MCF 10A (cell line): ENCODE data around the gene MGMT. TPM values are rescaled to one million over a fixed set of nuclear protein-coding genes. Genes with fewer than 3 reads are reported as not detected.

Experiments
- BruUV-seq: library from RNA; stranded (reverse); fragments of 400-500 nt; replicated peaks from 2 replicates; lab custom pipeline; 2021; lab: Mats Ljungman, UMichigan
- CTCF ChIA-PET: fragments of 300-600 bp; sonication (Branson Sonifier 250); formaldehyde crosslinking; extraction: SDS; loops from one replicate; lab custom pipeline; 2021; ENCODE audit warnings: antibody characterized with exemption, inconsistent platforms; lab: Yijun Ruan, JAX
- POLR2A ChIA-PET: fragments of 300-600, 350-650 bp; sonication (Branson Sonifier 250); formaldehyde crosslinking; extraction: SDS; loops from one replicate; lab custom pipeline; 2020; ENCODE audit warnings: antibody characterized with exemption, inconsistent platforms; lab: Yijun Ruan, JAX
- DNase-seq: peaks from one replicate; pipeline ENCODE4 v3.0.0-alpha.2; 2018; ENCODE audit not compliant: unreplicated experiment
- H3K27ac Mint-ChIP-seq: one replicate; pipeline ENCODE4 v1.8.0; 2022; ENCODE audit warnings: mild to moderate bottlenecking, low read depth, mixed read lengths; ENCODE audit not compliant: unreplicated experiment
- H3K27me3 Mint-ChIP-seq: one replicate; pipeline ENCODE4 v1.8.0; 2022; ENCODE audit warnings: mixed read lengths; ENCODE audit not compliant: insufficient read depth, unreplicated experiment
- H3K36me3 Mint-ChIP-seq: one replicate; pipeline ENCODE4 v1.8.0; 2022; ENCODE audit warnings: mild to moderate bottlenecking, moderate library complexity, mixed read lengths; ENCODE audit not compliant: insufficient read depth, unreplicated experiment
- H3K4me1 Mint-ChIP-seq: one replicate; pipeline ENCODE4 v1.8.0; 2022; ENCODE audit warnings: mixed read lengths; ENCODE audit not compliant: insufficient read depth, unreplicated experiment
- H3K4me3 Mint-ChIP-seq: one replicate; pipeline ENCODE4 v1.8.0; 2022; ENCODE audit warnings: mild to moderate bottlenecking, moderate library complexity, mixed read lengths; ENCODE audit not compliant: unreplicated experiment
- H3K9me3 Mint-ChIP-seq: one replicate; pipeline ENCODE4 v1.8.0; 2022; ENCODE audit warnings: mixed read lengths; ENCODE audit not compliant: unreplicated experiment
- CTCF ChIP-seq: fragments of 200-600 bp; IDR thresholded peaks from one replicate; pipeline ENCODE4 v1.8.0; 2022; ENCODE audit warnings: antibody characterized with exemption, mild to moderate bottlenecking; ENCODE audit not compliant: unreplicated experiment
- intact Hi-C: fragments of 100-400 bp; cut with micrococcal nuclease; formaldehyde crosslinking; loops from 2 replicates; pipeline ENCODE4 v1.14.1; 2022
- total RNA-seq: library from RNA; stranded (reverse); gene quantifications from 2 replicates; pipeline ENCODE4 v1.2.3, GENCODE V29; 2022

The MGMT gene
- total RNA-seq, 1 experiment from 2014 or later = 18.0 TPM

DNA sequence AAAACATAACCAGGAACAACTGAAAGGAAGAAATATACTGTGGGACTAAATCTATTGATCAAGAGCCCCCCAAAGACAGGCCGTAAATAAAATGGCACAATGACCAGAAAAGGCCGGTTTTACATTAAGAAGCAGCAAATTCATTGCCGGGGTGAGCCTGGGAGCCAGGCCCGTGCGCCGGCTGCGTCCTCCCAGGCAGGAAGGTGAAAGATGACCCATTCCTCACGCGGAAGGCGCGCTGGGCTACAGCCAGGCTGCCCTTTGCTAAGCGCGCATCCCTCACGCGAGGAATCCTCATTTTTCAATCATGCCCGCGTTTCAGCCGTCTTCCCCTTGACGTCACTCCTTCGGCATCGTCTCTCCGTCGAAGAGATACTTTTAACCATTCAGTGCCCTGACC, 47.6 kb upstream of the MGMT start:
- POLR2A ChIA-PET = no interaction called here
- intact Hi-C loops = no loop called here

DNA sequence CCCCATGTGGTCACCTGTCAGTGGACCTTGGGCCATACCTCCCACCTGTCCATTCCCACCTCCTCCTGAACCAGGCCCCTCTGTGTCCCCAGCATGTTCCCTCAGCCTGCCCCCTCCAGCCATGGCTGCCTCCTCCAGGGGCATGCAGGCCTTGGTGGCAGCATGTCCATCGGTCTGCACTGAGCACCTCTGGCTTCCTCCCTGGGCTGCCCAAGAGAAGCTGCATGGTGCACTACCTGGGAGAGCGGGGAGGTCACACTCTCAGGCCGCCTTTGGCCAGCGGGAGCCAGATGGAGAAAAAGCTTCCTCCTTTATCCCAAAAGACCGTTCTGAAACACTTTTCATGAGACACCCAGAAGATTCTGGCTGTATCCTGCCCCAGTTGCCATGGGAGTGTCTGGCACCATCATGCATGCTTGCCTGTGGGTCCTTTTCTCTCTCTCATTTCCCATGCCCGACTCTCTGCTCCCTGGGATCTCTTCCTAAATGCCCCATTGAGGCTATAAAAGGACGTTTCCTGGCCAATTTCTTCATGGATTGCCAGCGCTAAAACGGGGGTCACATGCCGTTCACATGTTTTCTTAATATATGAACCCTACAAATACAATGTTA, 45.5 kb upstream of the MGMT start:
- H3K4me3 Mint-ChIP-seq = no peak overlapping the region
- H3K4me1 Mint-ChIP-seq = no peaks in the 10 kb centered on the region
- no peaks in the 10 kb centered on the region for H3K27me3 Mint-ChIP-seq
- DNase-seq = no peak
- H3K36me3 Mint-ChIP-seq = no peaks in the 10 kb centered on the region
- no TSS peak for BruUV-seq
- ChIA-PET CTCF (interaction anchor here (0.6 kb wide), 1 partner anchor 1569 kb away, joined by 3 read pairs; no protein-coding TSS in a partner anchor), POLR2A (no interaction called here)
- intact Hi-C loops = no loop called here
- H3K27ac Mint-ChIP-seq = no peak overlapping the region
- TF ChIP-seq CTCF = no peak
- H3K9me3 Mint-ChIP-seq = no peaks in the 10 kb centered on the region

More for the DNA sequence above, 47.6 kb upstream of the MGMT start:
- CTCF ChIA-PET = no interaction called here
- Mint-ChIP-seq H3K27ac (no peak overlapping the region), H3K4me1 (no peaks in the 10 kb centered on the region), H3K9me3 (no peaks in the 10 kb centered on the region), H3K36me3 (no peaks in the 10 kb centered on the region), H3K4me3 (no peak overlapping the region), H3K27me3 (no peaks in the 10 kb centered on the region)
- no peak for DNase-seq
- no TSS peak for BruUV-seq
- no peak for TF ChIP-seq CTCF

DNA sequence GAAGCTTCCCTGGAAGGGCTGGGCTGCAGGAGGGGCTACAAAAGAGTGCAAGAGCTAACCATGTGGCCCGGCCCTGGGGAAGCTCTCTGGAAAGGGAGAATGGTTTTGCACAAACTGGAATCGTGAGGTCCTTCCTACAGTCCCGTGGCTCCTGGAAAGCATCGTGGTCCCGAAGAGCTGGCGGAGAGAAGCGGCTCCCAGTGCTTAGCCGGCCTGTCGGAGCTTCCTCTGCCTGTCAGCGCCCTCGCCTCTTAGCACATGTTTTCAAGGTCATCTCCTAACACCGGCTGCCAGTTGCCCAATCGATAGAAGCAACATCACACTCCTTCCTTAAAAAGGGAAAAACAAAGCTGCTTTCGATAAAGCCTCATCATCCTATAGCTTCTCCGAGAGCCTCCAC, 42.1 kb upstream of the MGMT start:
- no peaks in the 10 kb centered on the region for H3K27me3 Mint-ChIP-seq

GRCh38 chr10:129426606-129427005, 40.4 kb upstream of the MGMT start:
- BruUV-seq = no TSS peak
- no peaks in the 10 kb centered on the region for H3K27me3 Mint-ChIP-seq
- intact Hi-C loops = no loop called here
- H3K4me3 Mint-ChIP-seq = no peak overlapping the region
- H3K36me3 Mint-ChIP-seq = no peaks in the 10 kb centered on the region
- DNase-seq = no peak
- ChIA-PET POLR2A (no interaction called here), CTCF (no interaction called here)
- H3K27ac Mint-ChIP-seq = no peak overlapping the region
- no peak for TF ChIP-seq CTCF
- no peaks in the 10 kb centered on the region for H3K4me1 Mint-ChIP-seq
- no peaks in the 10 kb centered on the region for H3K9me3 Mint-ChIP-seq

More for the DNA sequence above, 42.1 kb upstream of the MGMT start:
- no peak for TF ChIP-seq CTCF
- BruUV-seq = no TSS peak
- no peaks in the 10 kb centered on the region for H3K36me3 Mint-ChIP-seq
- H3K9me3 Mint-ChIP-seq = no peaks in the 10 kb centered on the region
- no peak overlapping the region for H3K27ac Mint-ChIP-seq
- no peak overlapping the region for H3K4me3 Mint-ChIP-seq
- no peak for DNase-seq
- no peaks in the 10 kb centered on the region for H3K4me1 Mint-ChIP-seq
- ChIA-PET CTCF (interaction anchor here (0.6 kb wide), 1 partner anchor 1151 kb away, joined by 3 read pairs; no protein-coding TSS in a partner anchor), POLR2A (no interaction called here)
- intact Hi-C loops = no loop called here
